ENCODE measurements around the gene NAE1.
"Not testable (repeated sequence)": the region's sequence is repeated elsewhere in the genome, so short reads cannot be mapped to it uniquely, and the experiment has no call there.

The NAE1 gene

DNA sequence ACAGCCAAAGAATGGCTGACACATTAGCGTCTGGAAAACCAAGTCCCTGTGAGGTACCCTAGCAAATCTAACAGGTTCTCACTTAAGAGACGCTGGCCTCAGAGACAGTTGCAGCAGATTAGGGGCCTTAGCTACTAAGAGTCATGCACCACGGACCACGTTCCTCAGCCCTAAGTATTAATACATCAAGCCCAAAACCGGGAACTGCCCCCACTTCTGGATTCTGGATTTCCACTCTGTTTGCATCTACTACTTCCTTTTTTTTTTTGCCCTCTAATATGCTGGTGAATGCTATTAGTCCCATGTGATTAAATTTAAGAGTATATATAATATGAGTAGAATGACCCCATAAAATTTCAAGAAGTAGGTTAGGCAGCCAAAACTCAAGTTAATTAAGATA lies 28.6 kb downstream of the NAE1 start:
- DNase-seq (ENCODE audit: low read depth) = no peak

DNA sequence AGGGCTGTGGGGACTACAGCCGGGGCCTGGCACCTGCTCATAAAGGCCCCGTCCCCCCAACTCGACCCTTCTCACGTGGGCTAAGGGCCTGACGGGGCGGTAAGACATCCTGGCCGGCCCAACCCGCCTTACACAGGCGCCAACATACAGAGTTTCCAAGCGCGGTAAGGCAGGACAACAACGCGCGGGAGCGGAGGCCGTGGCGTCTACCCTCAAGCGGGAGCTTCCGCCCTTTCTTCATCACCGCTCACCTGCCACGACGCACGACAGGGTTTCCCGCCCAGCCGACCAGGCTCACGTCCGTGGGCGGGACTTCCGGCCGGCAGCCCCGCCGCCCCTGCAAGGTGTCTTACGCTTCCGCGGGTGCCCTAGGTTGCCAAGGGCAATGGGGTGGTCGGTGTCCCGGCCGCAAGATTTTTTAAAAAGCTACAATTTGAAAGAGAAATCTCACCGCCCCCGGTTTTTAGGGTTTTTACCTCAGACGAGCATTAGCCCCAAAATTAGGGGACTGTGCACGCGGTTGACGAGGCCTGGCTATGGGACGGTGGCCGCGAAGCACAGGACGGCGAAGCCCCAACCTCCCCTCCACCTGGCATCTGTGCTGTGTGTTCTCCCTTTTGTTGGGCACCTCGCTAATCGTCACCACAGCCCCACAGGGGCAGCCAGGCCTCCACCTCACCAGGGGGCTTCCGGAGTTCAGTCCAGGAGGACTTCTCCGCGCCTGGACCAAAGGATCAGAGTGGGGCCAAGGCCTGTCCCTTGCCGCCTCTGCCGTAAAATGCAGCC lies 29.3 kb downstream of the NAE1 start, which contains the start of gene TERB1:
TSS of gene TERB1 (minus strand) at position 265 of the 786 bp plus-strand sequence. CDS start 4,786 bp downstream, outside the sequence.
- DNase-seq (ENCODE audit: low read depth) = no peak

DNA sequence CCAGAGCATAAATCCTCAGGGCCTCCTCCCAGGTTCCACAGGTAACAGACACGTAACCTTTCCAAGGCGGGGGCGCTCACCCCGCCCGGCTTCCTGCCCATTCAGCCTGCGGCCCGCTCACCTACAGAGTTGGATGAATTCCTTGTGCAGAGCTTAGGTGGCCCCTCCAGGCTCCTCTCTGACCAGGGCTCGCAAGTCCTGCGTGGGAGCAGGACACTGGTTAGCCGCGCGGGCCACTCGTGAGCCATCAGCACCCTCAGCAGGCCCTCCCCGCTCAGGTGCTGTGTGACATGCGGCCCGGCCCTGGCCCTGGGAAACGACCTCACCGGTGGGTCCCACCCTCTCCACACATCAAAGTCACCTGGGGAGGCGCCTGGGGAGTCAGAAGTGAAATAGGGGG lies 29.9 kb downstream of the NAE1 start:
- DNase-seq (ENCODE audit: low read depth) = no peak

DNA sequence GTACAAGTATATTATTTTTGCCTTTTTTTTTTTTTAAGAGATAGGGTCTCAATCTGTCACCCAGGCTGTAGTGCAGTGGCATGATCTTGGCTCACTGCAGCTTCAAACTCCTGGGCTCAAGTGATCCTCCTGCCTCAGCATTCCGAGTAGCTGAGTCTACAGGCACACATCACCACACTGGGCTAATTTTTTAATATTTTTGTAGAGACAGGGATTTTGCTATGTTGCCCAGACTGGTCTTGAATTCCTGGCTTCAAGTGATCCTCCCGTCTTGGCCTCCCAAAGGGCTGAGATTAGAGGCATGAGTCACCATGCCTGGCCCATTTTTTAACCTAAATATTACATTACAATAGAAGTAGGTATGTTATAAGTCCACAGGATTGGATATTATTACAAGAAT lies 32.6 kb downstream of the NAE1 start:
- no peak for DNase-seq (ENCODE audit: low read depth)

DNA sequence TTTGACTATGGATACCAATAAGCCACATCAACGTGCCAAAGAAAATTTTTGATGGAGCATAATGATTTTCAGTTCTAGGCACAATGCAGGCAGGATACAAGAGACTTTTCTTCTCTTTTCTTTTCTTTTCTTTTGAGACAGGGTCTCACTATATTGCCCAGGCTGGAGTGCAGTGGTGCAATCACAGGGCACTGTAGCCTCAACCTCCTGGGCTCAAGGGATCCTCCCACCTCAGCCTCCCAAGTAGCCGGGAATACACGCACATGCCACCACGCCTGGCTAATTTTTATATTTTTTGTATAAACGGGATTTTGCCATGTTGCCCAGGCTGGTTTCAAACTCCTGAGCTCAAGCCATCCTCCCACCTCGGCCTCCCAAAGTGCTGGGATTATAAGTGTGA lies 36.8 kb downstream of the NAE1 start:
- not testable (repeated sequence) for DNase-seq (ENCODE audit: low read depth)

DNA sequence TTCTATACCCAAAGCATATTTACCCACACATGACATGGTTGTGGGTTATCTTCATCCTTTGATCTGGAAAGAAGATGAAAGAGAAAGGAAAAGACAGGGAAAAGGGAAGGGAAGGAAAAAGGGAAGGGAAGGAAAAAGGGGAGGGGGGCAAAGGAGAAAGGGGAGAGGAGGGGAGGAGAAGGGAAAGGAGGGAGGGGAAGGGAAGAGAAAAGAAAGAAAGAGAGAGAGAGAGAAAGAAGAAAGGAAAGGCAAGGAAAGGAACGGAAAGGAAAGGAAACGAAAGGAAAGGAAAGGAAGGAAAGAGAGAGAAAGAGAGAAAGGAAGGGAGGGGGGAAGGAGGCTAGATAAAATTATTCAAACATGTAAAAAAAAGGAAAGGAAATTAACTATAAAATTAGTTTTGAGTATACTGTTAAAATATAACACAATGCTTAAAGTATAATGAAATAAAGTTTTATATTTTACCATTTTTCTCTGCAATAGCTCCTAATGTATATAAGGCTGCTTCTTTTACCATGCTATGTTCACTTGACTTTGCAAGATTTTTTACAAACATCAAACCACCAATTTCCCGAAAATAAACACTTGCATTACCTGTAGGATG lies 40.5 kb downstream of the NAE1 start:
- no peak for DNase-seq (ENCODE audit: low read depth)

DNA sequence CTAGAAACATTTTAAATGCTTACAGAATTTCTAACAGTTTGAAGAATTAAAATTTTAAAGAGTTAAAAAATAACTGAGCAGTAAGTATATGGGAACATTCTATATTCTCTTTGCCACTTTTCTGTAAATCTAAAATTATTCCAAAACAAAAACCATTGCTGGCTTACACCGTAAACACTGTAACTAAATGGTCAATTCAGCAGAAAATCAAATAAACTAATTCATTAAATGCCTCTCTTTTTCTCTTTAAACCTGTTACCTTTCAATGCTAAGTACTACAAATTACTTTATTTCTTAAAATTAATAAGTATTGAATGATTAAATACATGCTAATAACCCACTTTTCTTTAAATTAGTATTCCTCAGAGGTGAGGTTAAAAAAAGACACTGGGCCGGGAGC lies 43.3 kb downstream of the NAE1 start:
- no peak for DNase-seq (ENCODE audit: low read depth)

DNA sequence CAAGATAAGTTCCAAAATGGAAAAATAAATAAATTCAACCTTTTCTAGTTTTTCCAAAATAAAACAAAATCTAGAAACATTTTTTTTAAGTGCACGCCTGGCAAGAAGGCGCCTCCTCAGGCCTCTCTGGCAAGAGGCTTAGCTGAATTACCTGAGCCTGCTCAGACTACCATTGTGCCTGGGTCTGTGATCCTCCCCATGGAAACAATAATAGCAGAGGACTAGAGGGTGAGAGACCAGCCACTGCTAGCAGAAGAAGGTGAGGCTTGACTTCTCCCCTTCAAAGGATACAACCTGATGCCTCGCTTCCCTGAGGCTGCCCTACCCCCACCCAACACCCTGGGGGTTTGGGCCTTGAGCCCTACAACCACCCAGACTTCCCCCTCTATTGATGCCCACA lies 44.2 kb downstream of the NAE1 start:
- no peak for DNase-seq (ENCODE audit: low read depth)

DNA sequence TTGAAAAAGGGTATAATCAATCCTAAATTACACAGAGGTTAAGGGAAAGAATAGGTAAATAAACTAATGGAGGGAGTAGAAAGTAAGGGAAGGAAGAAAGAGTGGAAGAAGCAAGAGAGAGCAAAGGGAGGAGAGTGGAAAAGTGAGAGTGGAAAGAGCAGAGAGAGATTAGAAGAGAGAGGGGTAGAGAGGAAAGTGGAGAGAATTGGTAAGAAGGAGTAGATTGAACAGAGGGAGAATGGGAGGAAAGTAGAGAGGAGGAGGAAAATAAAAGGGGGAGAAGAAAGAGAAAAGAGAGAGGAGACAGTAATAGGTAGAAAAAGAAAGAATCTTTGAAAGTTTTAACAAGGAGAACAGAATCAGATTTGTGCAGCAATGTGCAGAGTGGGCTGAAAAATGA lies 54.3 kb downstream of the NAE1 start:
- DNase-seq (ENCODE audit: low read depth) = no peak

DNA sequence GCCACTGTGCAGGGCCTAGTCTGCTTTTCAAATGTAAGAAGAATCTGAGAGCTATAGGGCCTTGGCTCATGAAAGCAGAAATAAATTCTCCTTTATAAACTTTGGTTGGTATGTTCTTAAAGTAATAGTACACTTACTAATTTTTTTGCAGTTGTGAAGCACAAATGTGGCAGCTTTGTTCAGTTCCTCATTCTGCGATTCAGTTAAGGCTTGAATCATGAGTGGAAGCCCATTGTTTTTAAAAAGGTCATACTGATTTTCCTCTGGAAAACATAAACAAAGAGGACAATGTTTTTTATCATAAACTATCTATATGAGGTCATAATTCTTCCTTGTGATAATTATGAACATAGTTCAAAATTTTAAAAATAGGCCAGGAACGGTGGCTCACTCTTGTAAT lies 55.8 kb downstream of the NAE1 start:
- DNase-seq (ENCODE audit: low read depth) = no peak

DNA sequence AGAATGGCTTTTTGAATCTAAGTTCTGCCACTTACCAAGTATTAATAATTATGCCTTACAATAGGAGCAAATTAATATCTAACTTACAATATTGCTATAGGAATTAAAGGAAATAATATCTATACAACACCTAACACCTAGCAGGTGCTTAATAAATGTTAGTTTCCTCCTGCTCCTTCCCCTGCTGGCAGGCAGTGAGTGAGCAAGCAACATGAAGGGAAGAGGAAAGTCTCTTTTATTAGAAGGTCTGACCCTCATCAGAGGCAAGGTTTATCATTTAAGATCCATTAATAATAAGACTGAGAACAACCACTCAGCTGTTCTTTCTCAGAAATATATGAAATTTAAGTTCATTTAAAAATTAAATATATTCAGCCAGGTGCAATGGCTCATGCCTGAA lies 72.7 kb downstream of the NAE1 start:
- no peak for DNase-seq (ENCODE audit: low read depth)

DNA sequence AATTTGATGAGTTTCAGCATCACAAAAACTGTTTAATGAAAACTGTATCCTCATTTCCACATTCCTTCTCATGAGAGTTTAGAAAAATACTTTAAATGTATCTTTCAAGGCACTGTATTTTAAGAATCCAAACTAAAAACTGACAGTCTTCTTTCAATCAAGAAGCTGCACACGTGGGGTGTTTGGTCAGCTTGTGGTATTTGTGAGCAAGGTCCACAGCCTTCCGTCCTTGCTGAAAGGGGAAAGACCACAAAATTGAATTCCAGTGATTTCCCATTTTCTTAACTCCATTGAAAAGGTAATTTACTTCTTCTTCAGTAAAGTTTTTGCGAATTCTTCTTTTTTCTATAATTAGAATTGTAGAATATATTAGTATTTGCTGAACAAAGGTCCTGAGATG lies 76.0 kb downstream of the NAE1 start:
- DNase-seq (ENCODE audit: low read depth) = no peak

DNA sequence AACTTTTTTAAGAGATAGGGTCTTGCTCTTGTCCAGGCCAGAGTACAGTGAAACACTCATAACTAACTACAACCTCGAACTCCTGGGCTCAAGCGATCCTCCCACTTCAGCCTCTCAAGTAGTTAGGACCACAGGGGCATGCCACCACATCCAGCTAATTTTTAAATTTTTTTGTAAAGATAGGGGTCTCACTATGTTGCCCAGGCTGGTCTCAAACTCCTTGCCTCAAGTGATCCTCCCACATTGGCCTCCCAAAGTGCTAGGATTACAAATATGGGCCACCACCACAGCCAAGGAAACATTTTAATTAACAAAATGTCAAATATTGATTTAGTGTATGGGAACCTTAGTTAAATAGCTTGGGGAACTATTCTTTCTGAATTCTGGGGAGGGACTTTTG lies 76.6 kb downstream of the NAE1 start:
- DNase-seq (ENCODE audit: low read depth) = no peak

DNA sequence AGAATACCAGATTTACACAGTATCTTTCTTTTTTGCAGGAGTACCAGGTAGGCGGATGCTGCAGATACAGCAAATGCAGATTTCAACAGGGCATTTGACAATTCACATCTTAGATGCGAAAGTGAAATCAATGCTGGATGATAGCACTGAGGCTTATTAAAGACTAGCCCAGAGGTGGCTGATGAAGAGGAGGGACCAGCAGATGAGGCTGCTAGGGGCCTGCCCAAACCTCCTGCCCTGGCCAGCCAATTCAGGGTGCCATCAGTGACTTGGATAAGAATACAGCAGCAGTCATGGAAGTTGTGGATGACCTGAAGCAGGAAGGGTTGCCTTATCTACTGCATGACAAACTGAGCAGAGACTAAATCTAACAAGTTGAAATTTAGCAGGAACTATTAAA lies 77.8 kb downstream of the NAE1 start:
- no peak for DNase-seq (ENCODE audit: low read depth)

Measured in fibroblast of gingiva (primary cell).